Measurements from ENCODE around the gene BANF2. TPM values are rescaled to one million over a fixed set of nuclear protein-coding genes. Genes with fewer than 3 reads are reported as not detected.

Gene BANF2
- total and polyA plus RNA-seq, 2 of the 8 experiments (the other 6 are each of a cell fraction or from before 2014, with no cell fraction given): not detected

- no peak overlapping the region for H3K18ac ChIP-seq (ENCODE audit: extremely low read depth, low read length)
- H2BK20ac ChIP-seq (ENCODE audit: low read length): no peak overlapping the region
- H3K4me3 ChIP-seq (ENCODE audit: extremely low read depth in 1 of 4, insufficient read depth in 2 of 4, low read depth in 3 of 4, low read length in 4 of 4): no peak overlapping the region
- H3K36me3 ChIP-seq (ENCODE audit: control insufficient read depth in 2 of 4, insufficient read depth in 4 of 4, low read length in 3 of 4): no peaks in the 10 kb centered on the region
- H2BK12ac ChIP-seq (ENCODE audit: low read depth, low read length): 0 out of 2 replicates have a peak overlapping the region, but pooled peaks have one; percentile 12
- no peak overlapping the region for H3K23ac ChIP-seq (ENCODE audit: insufficient read length)
- CTCF ChIA-PET (ENCODE audit: partially characterized antibody): interaction anchor here (0.5 kb wide), 1 partner anchor 15 kb away, joined by 3 read pairs; no protein-coding TSS in a partner anchor
- H3K4me2 ChIP-seq (ENCODE audit: insufficient read depth in 1 of 2, low read depth in 2 of 2, low read length in 2 of 2): no peak overlapping the region
- H3K4me1 ChIP-seq (replicated peaks in 1 of 4; ENCODE audit: control insufficient read depth in 3 of 4, insufficient read depth in 4 of 4, low read length in 3 of 4): peaks cover 2 to 10% (median 4%) of the 10 kb centered on the region in 4 experiments; a peak in 6 of 7 replicates
- H2BK15ac ChIP-seq (ENCODE audit: low read length): no peak overlapping the region
- TF ChIP-seq HDAC6 (IDR thresholded peaks at IDR 0.05; ENCODE audit: low read depth, low read length): no peak
- no peak for TF ChIP-seq KDM4A (IDR thresholded peaks at IDR 0.05; ENCODE audit: low read depth, low read length, severe bottlenecking)
- TF ChIP-seq CBX5 (IDR thresholded peaks at IDR 0.05; ENCODE audit: low read depth, low read length): no peak
- TF ChIP-seq POU5F1 (IDR thresholded peaks at IDR 0.05; ENCODE audit: low read depth, low read length): no peak
- TF ChIP-seq BACH1 (IDR thresholded peaks at IDR 0.05; ENCODE audit: low read length): no peak
- TF ChIP-seq SP2 (IDR thresholded peaks at IDR 0.05; ENCODE audit: low read length): no peak
- no peak for TF ChIP-seq NANOG (IDR thresholded peaks at IDR 0.05; ENCODE audit: insufficient read depth, low read depth, low read length, poor library complexity, severe bottlenecking)
- no peak for TF ChIP-seq GABPA (IDR thresholded peaks at IDR 0.05; ENCODE audit: borderline replicate concordance, insufficient read depth, low read length)
- TF ChIP-seq PHF8 (conservative IDR thresholded peaks at IDR 0.05; ENCODE audit: low read depth, low read length): no peak
- TF ChIP-seq POLR2AphosphoS5 (IDR thresholded peaks at IDR 0.05; ENCODE audit: low read depth, low read length): no peak
- DNase-seq (ENCODE audit: low read depth in 1 of 2, low spot score in 2 of 2) (no peak), FAIRE-seq (no peak)
- H4K8ac ChIP-seq (ENCODE audit: extremely low read depth, insufficient read depth, low read length): no peak overlapping the region
- no peak overlapping the region for H3K56ac ChIP-seq (replicated peaks; ENCODE audit: insufficient read length, low read depth, low read length)
- no peak overlapping the region for H2AFZ ChIP-seq (ENCODE audit: low read length)
- H3K4ac ChIP-seq (replicated peaks; ENCODE audit: insufficient read length, low read depth, low read length): no peak overlapping the region
- POLR2A ChIA-PET (ENCODE audit: partially characterized antibody): no interaction called here
- no peak overlapping the region for H2BK120ac ChIP-seq (replicated peaks; ENCODE audit: low read depth, low read length)
- no peak overlapping the region for H4K91ac ChIP-seq (replicated peaks; ENCODE audit: insufficient read length, low read length)
- no peak overlapping the region for H4K5ac ChIP-seq (ENCODE audit: insufficient read length, low read depth, low read length)
- H2AK5ac ChIP-seq (ENCODE audit: low read depth, low read length): no peak overlapping the region
- no peak overlapping the region for H3K27ac ChIP-seq (ENCODE audit: low read depth, low read length)
- H3K9ac ChIP-seq (replicated peaks in 1 of 4; ENCODE audit: extremely low read depth in 1 of 4, low read depth in 3 of 4, low read length in 3 of 4): no peak overlapping the region
- H3K79me2 ChIP-seq (ENCODE audit: control insufficient read depth in 1 of 2, insufficient read depth in 2 of 2, low read length in 2 of 2): no peaks in the 10 kb centered on the region
- no peaks in the 10 kb centered on the region for H3K9me3 ChIP-seq (ENCODE audit: insufficient read depth in 2 of 2, low read depth in 1 of 2, low read length in 1 of 2)
- no peaks in the 10 kb centered on the region for H4K20me1 ChIP-seq (replicated peaks in 1 of 2; ENCODE audit: control insufficient read depth in 1 of 2, insufficient read depth in 2 of 2, low read length in 2 of 2)
- H3K27me3 ChIP-seq (replicated peaks in 1 of 4; ENCODE audit: control insufficient read depth in 3 of 4, extremely low read depth in 1 of 4, insufficient read depth in 3 of 4, low read length in 3 of 4): no peaks in the 10 kb centered on the region
- 85% methylated on average over 7 of the region's 7 CpGs; no CpG with 5 or more reads in 1 of the 2 experiments for WGBS, 2 experiments (ENCODE audit: extremely low coverage in 1 of 2, insufficient coverage in 1 of 2, insufficient read length in 1 of 2, insufficient replicate concordance in 2 of 2, low coverage in 1 of 2, low lambda C conversion rate in 2 of 2, missing lambda C conversion rate in 1 of 2)
- no peak overlapping the region for H2BK5ac ChIP-seq (ENCODE audit: low read depth, low read length)
- no peaks in the 10 kb centered on the region for H3K23me2 ChIP-seq (ENCODE audit: low read depth, low read length)
- no peak overlapping the region for H3K14ac ChIP-seq (ENCODE audit: insufficient read length)
- no peaks in the 10 kb centered on the region; the same call in 1 of the 2 replicates for H3K79me1 ChIP-seq (ENCODE audit: low read depth, low read length)
Observed at GRCh38 chr20:17765584-17765983, 65.8 kb downstream of the BANF2 start.
